NCI-H345 treated with DMSO at 0.1 percent for 48 hours (cell line): ENCODE data around the gene CLASP2.

ENCODE experiments used
- DNase-seq: peaks from one replicate; lab custom pipeline; 2025; ENCODE audit not compliant: unreplicated experiment; lab: John Stamatoyannopoulos, UW

Gene CLASP2

DNA sequence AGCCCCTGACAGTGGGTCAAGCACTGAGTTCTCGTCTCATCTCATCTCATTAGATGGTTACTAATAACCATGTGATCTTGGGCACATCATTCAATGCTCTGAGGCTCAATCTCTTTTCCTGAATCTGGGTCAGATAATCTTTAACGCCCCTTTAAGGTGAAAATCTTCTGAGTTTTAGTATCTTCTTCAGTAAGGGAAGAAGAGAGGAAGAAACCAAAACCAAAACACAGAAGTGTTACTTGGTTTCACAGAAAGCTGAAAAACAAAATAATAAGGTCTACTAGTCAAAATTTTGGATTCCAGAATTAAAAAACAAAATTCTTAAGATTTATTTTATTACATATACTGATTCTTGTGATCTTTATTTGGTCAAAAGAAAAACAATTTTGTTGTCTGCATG is 78.2 kb downstream of the CLASP2 start:
- DNase-seq = no peak

DNA sequence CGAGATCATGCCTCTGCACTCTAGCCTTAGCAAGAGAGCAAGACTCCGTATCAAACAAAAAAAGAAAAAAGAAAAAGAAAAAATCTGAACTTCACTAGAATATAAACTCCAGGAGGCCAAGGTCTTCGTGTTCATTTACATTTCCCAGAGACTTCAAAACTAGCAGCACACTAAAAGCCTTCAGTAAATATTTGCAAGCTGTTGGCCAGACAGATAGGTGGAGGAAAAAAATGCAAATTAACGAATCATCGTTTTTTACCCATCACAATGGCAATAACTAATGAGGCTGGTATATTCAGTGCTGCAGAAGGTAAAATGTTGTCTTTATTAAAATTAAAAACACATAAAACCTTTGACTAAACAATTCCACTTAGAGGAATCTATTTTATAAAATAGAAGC is 80.6 kb downstream of the CLASP2 start:
- no peak for DNase-seq

DNA sequence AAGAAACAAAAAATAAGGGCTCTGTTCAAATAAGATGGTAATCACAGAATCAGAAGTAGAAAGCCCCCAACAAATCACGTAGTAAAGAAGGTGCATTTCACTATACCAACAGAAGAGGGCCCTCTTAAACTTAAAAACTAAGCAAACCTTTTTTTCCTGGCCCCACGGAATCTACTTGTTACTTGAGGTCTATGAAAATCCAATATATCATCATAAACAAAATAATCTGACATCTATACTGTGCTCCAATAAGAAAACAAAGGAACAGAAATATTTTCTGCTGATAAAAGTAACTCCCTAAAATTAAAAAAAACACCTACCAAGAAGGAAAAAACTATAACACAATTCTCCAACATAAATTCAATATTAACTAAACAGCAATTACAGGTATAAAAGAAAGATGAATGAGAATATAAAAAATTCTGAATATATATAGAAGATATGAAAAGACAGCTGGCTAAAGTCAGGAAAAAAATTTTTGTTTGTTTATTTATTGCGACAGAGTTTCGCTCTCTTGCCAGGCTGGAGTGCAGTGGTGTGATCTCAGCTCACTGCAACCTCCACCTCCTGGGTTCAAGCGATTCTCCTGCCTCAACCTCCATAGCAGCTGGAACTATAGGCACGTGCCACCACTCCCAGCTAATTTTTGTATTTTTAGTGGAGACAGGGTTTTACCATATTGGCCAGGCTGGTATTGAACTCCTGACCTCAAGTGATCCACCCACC is 81.8 kb downstream of the CLASP2 start:
- DNase-seq = peak; percentile 2

- no peak for DNase-seq
These were observed 83.8 kb downstream of the CLASP2 start for GRCh38 chr3:33634262-33634661.

GRCh38 chr3:33629219-33629618 is 88.8 kb downstream of the CLASP2 start:
- no peak for DNase-seq

DNA sequence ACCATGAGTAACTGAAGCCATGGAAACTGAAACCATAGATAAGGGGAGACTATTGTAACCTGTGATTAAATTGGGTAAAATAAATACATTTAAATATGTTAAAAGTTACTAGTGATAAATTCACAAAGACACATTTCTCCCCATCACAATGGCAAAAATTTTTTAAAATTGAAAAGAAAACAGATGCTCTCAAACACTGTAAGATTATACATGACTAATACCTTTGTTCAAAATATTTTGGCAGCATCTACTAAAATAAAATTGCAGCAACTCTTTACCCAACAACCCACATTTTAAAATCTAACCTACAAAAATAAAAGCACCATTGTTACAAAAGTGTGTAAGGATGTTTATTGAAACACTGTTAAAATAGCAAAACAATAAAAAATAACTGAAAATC is 93.3 kb downstream of the CLASP2 start:
- no peak for DNase-seq

DNA sequence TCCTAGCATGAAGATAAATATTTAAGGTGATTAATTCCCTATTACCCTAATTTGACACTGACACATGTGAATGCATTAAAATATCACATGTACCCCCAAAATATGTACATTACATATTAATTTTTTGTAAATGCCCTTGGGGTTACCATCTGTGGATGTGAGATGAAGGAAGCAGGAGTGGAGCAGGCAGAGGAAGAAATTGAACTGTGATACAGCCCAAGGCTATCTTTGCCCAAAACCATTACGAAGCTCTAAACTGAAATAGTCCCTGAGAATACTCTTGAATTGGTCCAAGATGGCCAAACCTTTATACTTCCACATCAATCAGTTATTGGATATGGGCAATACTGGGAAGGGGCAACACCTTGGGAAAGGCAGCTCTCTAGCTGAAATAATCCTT is 105.0 kb downstream of the CLASP2 start:
- DNase-seq = no peak

- no peak for DNase-seq
These were observed 105.4 kb downstream of the CLASP2 start for GRCh38 chr3:33612607-33613006.

DNA sequence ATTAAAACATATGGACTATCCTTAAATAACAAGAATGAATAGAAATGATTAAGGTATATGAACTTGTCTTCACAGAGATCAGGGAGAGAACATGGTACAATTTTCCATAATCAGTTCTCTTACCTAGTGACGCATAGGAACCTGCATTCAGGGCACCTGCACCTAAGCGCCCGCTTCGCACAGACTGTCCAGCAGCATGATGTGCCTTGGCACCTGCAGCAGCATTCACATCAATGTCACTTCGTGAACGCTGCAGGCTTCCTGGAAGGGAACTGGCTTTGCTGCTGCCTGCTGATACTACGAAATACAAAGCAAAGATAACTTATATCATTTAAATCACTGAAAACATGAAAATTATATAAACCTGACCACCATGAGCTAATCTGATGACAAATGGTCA is 115.2 kb downstream of the CLASP2 start:
- no peak for DNase-seq

DNA sequence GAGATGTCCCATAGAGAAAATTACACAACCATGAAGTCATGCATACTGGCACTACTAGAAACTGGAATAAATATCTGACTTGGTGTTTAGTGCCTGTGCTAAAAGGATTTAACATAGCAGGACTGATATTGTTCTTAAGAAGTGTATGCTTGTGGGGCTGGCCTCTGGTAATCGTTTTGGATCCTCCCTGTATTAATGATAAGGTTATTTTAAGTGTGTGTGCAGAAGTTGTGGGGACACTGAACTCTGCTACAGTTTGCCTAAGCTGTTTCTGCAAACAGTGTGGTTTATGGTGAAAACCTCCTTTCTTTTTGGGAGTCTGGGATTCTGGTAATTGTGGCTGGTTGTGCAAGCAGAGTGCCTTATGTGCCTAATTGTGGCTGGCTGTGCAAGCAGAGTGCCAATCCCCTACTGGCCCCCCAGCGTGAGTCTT is 120.8 kb downstream of the CLASP2 start:
- no peak for DNase-seq

DNA sequence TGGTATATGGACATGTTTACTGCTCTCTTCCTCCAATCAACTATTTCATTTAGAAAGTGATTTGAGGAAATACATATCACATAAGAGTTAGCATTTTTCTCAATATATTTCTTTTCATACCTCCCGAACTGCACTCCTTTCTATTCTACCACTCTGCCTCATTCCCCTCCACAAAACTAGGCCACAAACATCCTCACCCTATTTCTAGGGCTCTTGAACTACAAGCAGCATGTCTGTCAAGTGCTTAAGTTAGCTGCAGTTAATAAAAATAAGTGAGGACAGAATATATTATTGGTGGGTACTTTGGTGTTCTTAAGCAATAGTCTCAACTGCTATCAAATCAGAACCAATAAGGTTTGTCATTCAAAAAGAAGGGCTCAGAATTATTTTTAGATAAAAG is 125.1 kb downstream of the CLASP2 start:
- DNase-seq = no peak

DNA sequence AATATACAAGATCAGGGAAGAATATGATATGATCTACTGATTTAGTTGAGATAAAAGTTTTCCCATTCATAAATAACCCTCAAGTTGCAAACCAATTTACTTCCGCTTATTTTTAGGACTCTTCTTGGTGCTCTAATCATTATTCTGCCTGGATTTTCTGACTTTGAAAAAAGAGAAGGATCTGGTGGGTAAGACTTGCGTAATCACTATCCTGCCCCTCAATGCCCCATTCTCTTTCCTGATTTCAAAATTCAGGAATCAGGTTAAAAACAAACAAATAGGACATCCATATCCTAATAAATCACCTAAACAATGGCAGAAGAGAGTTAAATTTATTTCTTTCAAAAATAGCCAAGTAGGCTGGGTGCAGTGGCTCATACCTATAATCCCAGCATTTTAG is 127.5 kb downstream of the CLASP2 start:
- no peak for DNase-seq

DNA sequence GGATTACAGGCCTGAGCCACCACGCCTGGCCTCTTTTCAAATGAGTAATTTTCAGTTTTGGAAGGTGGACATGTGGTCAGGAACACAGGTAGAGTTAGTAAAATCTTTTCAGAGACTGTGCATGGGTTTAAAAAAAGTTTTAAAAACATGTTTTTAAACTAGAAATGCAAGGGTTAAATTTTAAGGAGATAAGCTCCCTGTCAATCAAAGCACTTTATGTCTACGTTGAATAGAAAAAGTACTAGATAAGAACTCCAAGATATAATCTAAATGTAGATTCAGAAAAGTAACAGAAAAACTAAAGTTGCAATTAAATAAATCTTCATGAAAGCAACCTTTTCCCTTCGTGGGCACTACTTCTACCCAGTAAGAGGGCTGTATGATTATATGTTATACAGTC is 131.7 kb downstream of the CLASP2 start:
- DNase-seq = no peak

DNA sequence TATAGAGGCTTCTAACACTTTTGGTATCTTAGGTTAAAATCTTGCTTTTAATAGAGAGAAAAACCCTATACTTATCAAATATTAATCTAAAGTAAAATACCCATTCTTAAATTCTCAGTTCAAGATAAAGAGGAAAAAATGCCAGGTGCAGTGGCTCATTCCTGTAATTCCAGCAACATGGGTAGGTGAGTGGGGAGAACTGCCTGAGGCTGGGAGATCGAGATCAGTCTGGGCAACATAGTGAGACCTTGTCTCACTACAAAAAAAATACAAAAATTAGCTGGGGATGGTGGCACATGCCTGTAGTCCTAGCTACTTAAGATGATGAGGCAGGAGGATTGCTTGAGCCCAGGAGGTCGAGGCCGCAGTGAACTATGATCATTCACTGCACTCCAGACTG is 135.8 kb downstream of the CLASP2 start:
- DNase-seq = no peak

- no peak for DNase-seq
These were observed 136.4 kb downstream of the CLASP2 start for GRCh38 chr3:33581666-33582065.

GRCh38 chr3:33579840-33580239 is 138.2 kb downstream of the CLASP2 start:
- no peak for DNase-seq

DNA sequence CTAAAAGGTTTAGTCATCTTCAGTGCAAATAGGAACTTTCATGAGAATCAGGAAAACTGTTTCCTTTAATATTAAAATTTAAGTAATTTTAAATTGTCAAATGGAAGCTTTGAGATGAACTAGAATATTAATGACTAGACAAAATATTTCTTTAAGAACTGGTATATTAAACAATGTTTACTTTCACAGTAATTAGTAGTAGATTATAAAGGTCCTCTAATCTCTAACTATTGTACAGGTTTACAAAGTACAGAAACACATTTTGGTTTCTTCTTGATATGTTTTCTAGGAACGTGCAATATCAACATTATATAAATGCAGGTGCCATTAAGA is 138.9 kb downstream of the CLASP2 start:
- DNase-seq = no peak

DNA sequence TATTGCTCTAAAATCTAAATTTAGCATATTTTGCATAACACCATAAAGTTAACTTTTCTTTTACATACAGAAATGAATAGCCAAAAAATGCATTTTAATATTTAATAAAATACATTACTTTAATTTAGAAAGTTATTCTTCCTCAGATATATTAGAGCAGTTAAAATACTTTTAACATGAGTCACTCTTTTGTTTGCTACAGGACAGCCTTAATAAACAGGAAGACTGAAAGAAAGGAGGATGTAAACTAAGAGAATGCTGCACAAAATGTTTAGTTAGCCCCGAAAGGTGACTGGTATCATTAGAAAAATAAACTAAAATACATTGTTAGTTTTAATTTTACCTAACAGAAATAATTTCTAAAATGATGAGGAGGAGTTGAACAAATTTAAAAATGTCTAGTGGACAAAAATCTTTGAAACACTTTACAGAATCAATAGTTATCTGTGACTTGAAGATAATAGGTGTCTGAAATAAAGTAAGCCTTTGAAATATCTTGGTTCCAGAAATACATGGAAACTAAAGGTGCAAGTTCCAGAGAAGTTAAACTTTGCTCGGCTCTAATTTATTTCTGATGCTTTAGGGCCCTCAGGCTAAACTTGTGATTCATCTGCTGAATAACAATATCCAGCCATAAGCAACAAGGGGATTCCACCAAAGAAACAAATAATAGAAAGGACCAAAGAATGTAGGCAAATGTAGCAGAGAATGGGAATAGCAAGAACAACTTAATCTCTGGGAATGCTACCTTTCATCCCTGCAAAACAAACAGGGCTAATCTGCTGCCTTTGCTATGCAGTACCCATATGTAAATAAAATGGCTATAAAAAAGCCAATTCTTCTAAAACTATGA is 139.5 kb downstream of the CLASP2 start:
- DNase-seq = no peak

DNA sequence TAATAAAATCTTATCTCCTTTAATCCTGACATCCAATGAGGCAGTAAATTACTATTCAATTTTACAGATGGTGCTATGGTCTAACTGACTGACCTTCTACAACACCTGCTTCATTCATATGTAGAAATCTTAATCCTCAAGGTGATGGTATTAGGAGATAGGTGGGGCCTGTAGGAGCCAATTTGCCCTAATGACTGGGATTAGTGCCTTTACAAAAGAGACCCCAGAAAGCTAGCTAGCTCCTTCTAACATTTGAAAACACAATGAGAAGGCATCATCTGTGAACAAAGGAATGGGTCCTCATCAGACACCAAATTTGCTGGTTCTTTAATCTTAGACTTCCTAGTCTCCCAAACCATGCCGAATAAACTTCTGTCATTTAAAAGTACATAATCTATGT is 140.5 kb downstream of the CLASP2 start:
- DNase-seq = no peak

DNA sequence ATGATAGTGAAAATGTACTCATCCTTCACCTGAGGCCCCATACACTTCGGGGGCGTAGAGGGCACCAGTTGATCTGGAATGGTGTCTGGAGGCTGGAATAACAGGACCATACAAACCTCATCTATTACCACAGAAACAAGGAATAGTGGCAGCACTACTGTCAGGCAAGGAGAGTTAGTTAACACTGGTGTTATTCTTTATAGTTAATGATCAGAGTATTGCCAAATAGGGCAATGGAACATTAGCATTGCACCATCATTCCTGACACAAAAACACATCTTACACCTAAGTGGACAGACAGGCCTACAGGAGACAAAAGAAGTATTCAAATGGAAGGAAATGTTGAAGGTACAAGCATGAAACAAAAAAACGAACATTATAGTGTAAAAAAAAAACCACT is 140.9 kb downstream of the CLASP2 start:
- no peak for DNase-seq

DNA sequence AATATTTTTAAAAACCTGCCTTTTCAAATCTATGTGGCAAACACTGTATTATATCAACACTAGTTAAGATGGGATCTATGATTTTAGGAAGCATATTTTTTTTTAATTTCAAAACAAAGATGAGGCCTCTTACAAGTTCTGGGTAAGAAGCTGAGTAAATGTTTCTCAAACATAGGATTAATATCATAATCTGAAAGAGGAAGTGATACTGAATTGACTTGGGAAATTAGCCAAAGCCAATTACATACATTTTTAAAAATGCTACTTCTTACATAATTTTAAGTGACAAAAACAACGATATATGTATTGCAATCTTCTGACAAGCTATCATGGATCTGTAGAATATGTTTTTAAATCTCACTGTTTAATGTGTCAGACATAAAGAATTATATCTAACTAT is 142.7 kb downstream of the CLASP2 start:
- DNase-seq = no peak

- no peak for DNase-seq
These were observed 160.2 kb downstream of the CLASP2 start for GRCh38 chr3:33557829-33558228.

- DNase-seq = no peak
These were observed 160.8 kb downstream of the CLASP2 start for GRCh38 chr3:33557279-33557678.
